K562 (cell line): ENCODE data around the gene ST6GALNAC3. TPM values are rescaled to one million over a fixed set of nuclear protein-coding genes. Genes with fewer than 3 reads are reported as not detected.
"Not testable (repeated sequence)": the region's sequence is repeated elsewhere in the genome, so short reads cannot be mapped to it uniquely, and the experiment has no call there.

Experiments
- ATAC-seq: fragments of 200-7000 bp; cut with Tn5 transposase; 3 replicates; pipeline ENCODE4 v1.9.1; 2020; ENCODE audit warnings: moderate library complexity
- BruUV-seq: library from RNA; stranded (reverse); fragments of 400-500 nt; replicated peaks from 2 replicates; lab custom pipeline; 2021; lab: Mats Ljungman, UMichigan
- CTCF ChIA-PET: fragments of 300-600 bp; formaldehyde crosslinking; extraction: SDS; loops from one replicate; lab custom pipeline; 2021; ENCODE audit warnings: low intra/inter-chr PET ratio; lab: Yijun Ruan, JAX
- POLR2A ChIA-PET: fragments of 300-600, 350-650 bp; sonication (Branson Sonifier 250); formaldehyde crosslinking; extraction: SDS; loops from one replicate; lab custom pipeline; 2021; ENCODE audit warnings: antibody characterized with exemption, inconsistent platforms; lab: Yijun Ruan, JAX
- DNase-seq, 4 experiments: peaks; one replicate each; pipeline versions ENCODE4 v3.0.0 to v3.0.0-alpha.2; 2011 to 2018; ENCODE audit warnings: low spot score in 3 of 4, mixed read lengths in 3 of 4; ENCODE audit errors: extremely low read depth in 1 of 4
- FAIRE-seq: peaks from 2 replicates; lab custom pipeline; 2011; peaks lifted over from hg19 to GRCh38; lab: Jason Lieb, UNC
- H2AFZ ChIP-seq: 2 replicates; pipeline ENCODE4 v1.6.0; 2011; ENCODE audit warnings: low read depth, low read length, control low read depth, inconsistent platforms
- H3K27ac ChIP-seq: fragments of 200-600 bp; 3 replicates; pipeline ENCODE4 v1.8.0; 2011; ENCODE audit warnings: low read depth, mild to moderate bottlenecking, control low read depth, inconsistent platforms, low read length, moderate library complexity, mixed read lengths; ENCODE audit errors: extremely low read depth
- H3K27me3 ChIP-seq, 2 experiments: fragments of 300-600 bp in 1 of 2; 2 replicates in 1 of 2; 3 replicates in 1 of 2; pipeline versions ENCODE4 v1.6.0 to v1.8.0; 2011; ENCODE audit warnings: inconsistent platforms in 2 of 2, low read length in 2 of 2, mild to moderate bottlenecking in 1 of 2, mixed read lengths in 1 of 2, moderate library complexity in 1 of 2; ENCODE audit not compliant: control insufficient read depth in 2 of 2, insufficient read depth in 2 of 2
- H3K36me3 ChIP-seq: fragments of 300-600 bp; 3 replicates; pipeline ENCODE4 v1.8.0; 2011; ENCODE audit warnings: mild to moderate bottlenecking, low read length, inconsistent platforms; ENCODE audit not compliant: control insufficient read depth, insufficient read depth
- H3K4me1 ChIP-seq, 2 experiments: fragments of 200-600 bp in 1 of 2; replicated peaks in 1 of 2; 2 replicates in 1 of 2; 3 replicates in 1 of 2; pipeline versions ENCODE4 v1.5.1 to v1.8.0; 2011; ENCODE audit warnings: inconsistent platforms in 2 of 2, low read length in 2 of 2, mild to moderate bottlenecking in 1 of 2, mixed read lengths in 1 of 2, moderate library complexity in 1 of 2; ENCODE audit not compliant: control insufficient read depth in 2 of 2, insufficient read depth in 2 of 2
- H3K4me2 ChIP-seq: 2 replicates; pipeline ENCODE4 v1.6.1; 2011; ENCODE audit warnings: low read length, control low read depth, inconsistent platforms, mixed read lengths; ENCODE audit not compliant: insufficient read depth
- H3K4me3 ChIP-seq: fragments of 200-600 bp; sonication (generic), shearing (Covaris generic); 2 replicates; pipeline ENCODE4 v1.5.1; 2016; ENCODE audit warnings: control low read depth, inconsistent platforms
- H3K79me2 ChIP-seq: fragments of 200-600 bp; 3 replicates; pipeline ENCODE4 v1.8.0; 2011; ENCODE audit warnings: low read length, inconsistent platforms; ENCODE audit not compliant: control insufficient read depth, insufficient read depth
- H3K9ac ChIP-seq, 2 experiments: 2 replicates each; pipeline versions ENCODE4 v1.6.0 to v1.6.1; 2011; ENCODE audit warnings: low read depth in 2 of 2, low read length in 2 of 2, control low read depth in 1 of 2, inconsistent platforms in 1 of 2, mild to moderate bottlenecking in 1 of 2, mixed read lengths in 1 of 2; ENCODE audit not compliant: insufficient read depth in 1 of 2
- H3K9me1 ChIP-seq: one replicate; pipeline ENCODE4 v1.6.0; 2011; ENCODE audit warnings: inconsistent platforms, mild to moderate bottlenecking, low read length, moderate library complexity; ENCODE audit not compliant: control insufficient read depth, insufficient read depth
- H3K9me3 ChIP-seq: replicated peaks from 2 replicates; pipeline ENCODE4 v1.5.1; 2011; ENCODE audit warnings: low read depth, low read length, inconsistent platforms; ENCODE audit not compliant: control insufficient read depth, insufficient read depth
- H4K20me1 ChIP-seq: replicated peaks from 2 replicates; pipeline ENCODE4 v1.6.1; 2011; ENCODE audit warnings: low read length, inconsistent platforms, mixed read lengths; ENCODE audit not compliant: control insufficient read depth, insufficient read depth
- ARID3B ChIP-seq: fragments of 250-450 bp; sonication (Bioruptor Pico); IDR thresholded peaks from 2 replicates; pipeline ENCODE4 v1.4.0; 2020; ENCODE audit warnings: borderline replicate concordance
- ARNT ChIP-seq, 2 experiments: fragments of 450-650 bp; IDR thresholded peaks; 2 replicates each; pipeline ENCODE4 v1.6.1; 2016; ENCODE audit warnings: mild to moderate bottlenecking in 1 of 2
- CC2D1A ChIP-seq: fragments of 450-650 bp; IDR thresholded peaks from 2 replicates; pipeline ENCODE4 v1.6.1; 2017; ENCODE audit warnings: mild to moderate bottlenecking
- ELF4 ChIP-seq: fragments of 450-650 bp; formaldehyde crosslinking; IDR thresholded peaks from 2 replicates; pipeline ENCODE4 v1.4.0; 2022; ENCODE audit warnings: missing genetic modification characterization
- ETV5 ChIP-seq: sonication (generic); formaldehyde crosslinking; IDR thresholded peaks from 2 replicates; pipeline ENCODE4 v1.4.0; 2020; ENCODE audit warnings: low read depth, mild to moderate bottlenecking, missing genetic modification reagents
- NR0B1 ChIP-seq: fragments of 450-650 bp; IDR thresholded peaks from one replicate; pipeline ENCODE4 v1.6.1; 2018; ENCODE audit warnings: mild to moderate bottlenecking, moderate library complexity; ENCODE audit not compliant: partially characterized antibody
- NR3C1 ChIP-seq: sonication (generic); formaldehyde crosslinking; IDR thresholded peaks from 2 replicates; pipeline ENCODE4 v1.8.1; 2022; ENCODE audit warnings: missing genetic modification reagents
- TAF9B ChIP-seq: fragments of 450-650 bp; IDR thresholded peaks from 2 replicates; pipeline ENCODE4 v1.6.1; 2018; ENCODE audit warnings: mild to moderate bottlenecking; ENCODE audit not compliant: partially characterized antibody
- ZBTB43 ChIP-seq: sonication (generic); formaldehyde crosslinking; IDR thresholded peaks from 2 replicates; pipeline ENCODE4 v1.8.0; 2023; ENCODE audit warnings: mild to moderate bottlenecking, missing genetic modification reagents
- ZNF707 ChIP-seq: fragments of 250-450 bp; sonication (Bioruptor Pico); conservative IDR thresholded peaks from 2 replicates; pipeline ENCODE4 v1.8.0; 2022; ENCODE audit warnings: inconsistent platforms, mild to moderate bottlenecking, moderate library complexity
- WGBS: fragments of 100-300 bp; shearing (Covaris generic); methylation state at CpG from one replicate; pipeline ENCODE4 v1.1.6; 2016; ENCODE audit warnings: low coverage, mixed read lengths; ENCODE audit not compliant: insufficient coverage; ENCODE audit errors: missing lambda C conversion rate; 5-methylcytosine and 5-hydroxymethylcytosine counted together
- in situ Hi-C: fragments of 300-500 bp; cut with MboI; formaldehyde crosslinking; loops from 4 replicates; pipeline ENCODE4 v1.15.0; 2018; ENCODE audit warnings: inconsistent platforms, mixed read lengths
- intact Hi-C: fragments of 100-400 bp; cut with micrococcal nuclease; formaldehyde crosslinking; loops from 2 replicates; pipeline ENCODE4 v1.14.2; 2022
- polyA plus RNA-seq, 8 experiments: library from polyadenylated mRNA; depleted of rRNA in 4 of 8; stranded (reverse) in 5 of 8; unstranded in 3 of 8; fragments of >200 nt; fragmentation: Nextera tagmentation in 2 of 8; fragmentation: Illumina TruSeq in 1 of 8; extraction: Ambion mirVana in 2 of 8; extraction: Trizol in 1 of 8; gene quantifications; 2 replicates each; pipeline versions ENCODE4 v1.2.1 to v1.2.3, GENCODE V29; 2011 to 2014; ENCODE audit warnings: inconsistent platforms in 1 of 8, missing spikeins in 1 of 8
- total RNA-seq, 7 experiments: library from RNA; depleted of rRNA in 6 of 7; stranded (reverse); fragments of >200 nt in 6 of 7; fragmentation: Illumina TruSeq in 2 of 7; extraction: Trizol in 2 of 7; gene quantifications; 2 replicates each; pipeline versions ENCODE4 v1.2.1 to v1.2.3, GENCODE V29; 2011 to 2021; ENCODE audit warnings: low replicate concordance in 1 of 7

The ST6GALNAC3 gene
- total and polyA plus RNA-seq, 9 of the 15 experiments (the other 6 are each of a cell fraction or from before 2014, with no cell fraction given), result 0.04 to 0.29 (median 0.18) TPM; not detected in 6

GRCh38 chr1:76240316-76240715 is 165.8 kb downstream of the ST6GALNAC3 start (continued):
- TF ChIP-seq ZNF707 (CRISPR knock-in tag), result no peak
- TF ChIP-seq ELF4 (CRISPR knock-in tag), result no peak

GRCh38 chr1:76242587-76242986 is 168.0 kb downstream of the ST6GALNAC3 start:
- H2AFZ ChIP-seq, intact Hi-C loops, H3K4me1 ChIP-seq, H3K9ac ChIP-seq, H3K36me3 ChIP-seq, H3K4me2 ChIP-seq, H3K79me2 ChIP-seq, H3K4me3 ChIP-seq, POLR2A ChIA-PET, ATAC-seq, BruUV-seq, H3K27me3 ChIP-seq, H3K27ac ChIP-seq, CTCF ChIA-PET, FAIRE-seq, H3K9me1 ChIP-seq, DNase-seq, H3K9me3 ChIP-seq, H4K20me1 ChIP-seq, in situ Hi-C loops: not testable (repeated sequence)
- WGBS, result 0% methylated on average over 1 of the region's 1 CpG

GRCh38 chr1:76247261-76247852 is 172.8 kb downstream of the ST6GALNAC3 start:
- Histone ChIP-seq H3K9me1 (no peaks in the 10 kb centered on the region), H3K4me2 (no peak overlapping the region)
- in situ Hi-C loops, result no loop called here
- TF ChIP-seq NR0B1, result no peak
- no peak for TF ChIP-seq CC2D1A
- no peak for TF ChIP-seq ETV5
- TF ChIP-seq ARID3B (CRISPR knock-in tag), result no peak
- no peak for TF ChIP-seq TAF9B
- no peak for TF ChIP-seq ZBTB43
- TF ChIP-seq ARNT (IDR thresholded peaks at IDR 0.05), result no peak
- TF ChIP-seq NR3C1 (CRISPR knock-in tag), result no peak

More at GRCh38 chr1:76247261-76247852, 172.8 kb downstream of the ST6GALNAC3 start:
- Histone ChIP-seq H3K4me1 (no peaks in the 10 kb centered on the region), H3K9me3 (no peaks in the 10 kb centered on the region), H3K27ac (no peak overlapping the region), H4K20me1 (no peaks in the 10 kb centered on the region), H3K36me3 (no peaks in the 10 kb centered on the region), H3K27me3 (no peaks in the 10 kb centered on the region), H2AFZ (no peak overlapping the region), H3K4me3 (no peak overlapping the region), H3K9ac (no peak overlapping the region), H3K79me2 (no peaks in the 10 kb centered on the region)
- ChIA-PET CTCF (no interaction called here), POLR2A (no interaction called here)
- FAIRE-seq (no peak), ATAC-seq (no peak), DNase-seq (no peak)
- no TSS peak for BruUV-seq
- intact Hi-C loops, result no loop called here
- 2% methylated on average over 5 of the region's 5 CpGs for WGBS
